Panc1 (cell line): ENCODE data around the gene CENPS.

Source experiments
- CTCF ChIP-seq: fragments of 450-650 bp; IDR thresholded peaks from 2 replicates; pipeline ENCODE4 v1.5.1; 2017; ENCODE audit warnings: mild to moderate bottlenecking
- POLR2AphosphoS5 ChIP-seq: IDR thresholded peaks from 2 replicates; pipeline ENCODE4 v1.6.1; 2012; ENCODE audit warnings: mild to moderate bottlenecking, low read depth, low read length, moderate library complexity

DNA sequence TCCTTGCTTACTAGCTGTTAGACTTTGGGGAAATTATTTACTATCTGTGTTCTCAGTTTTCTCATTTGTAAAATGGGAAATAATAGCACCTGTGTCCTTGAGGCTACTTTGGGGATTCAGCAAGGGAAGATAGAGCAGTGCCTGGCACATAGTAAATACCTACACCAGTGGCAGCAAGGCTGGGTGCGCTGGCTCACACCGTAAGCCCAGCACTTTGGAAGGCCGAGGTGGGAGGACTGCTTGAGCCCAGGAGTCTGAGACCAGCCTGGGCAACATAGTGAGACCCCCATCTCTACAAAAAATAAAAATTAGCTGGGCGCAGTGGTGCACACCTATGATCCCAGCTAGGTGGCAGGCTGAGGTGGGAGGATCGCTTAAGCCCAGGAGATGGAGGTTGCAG is 8.6 kb upstream of the CENPS start:
- no peak for TF ChIP-seq CTCF
- no peak for TF ChIP-seq POLR2AphosphoS5
